ENCODE results near the gene UNC80.
A peak's percentile ranks its signal among the peaks of the same experiment; 100 is the strongest.

The UNC80 gene

DNA sequence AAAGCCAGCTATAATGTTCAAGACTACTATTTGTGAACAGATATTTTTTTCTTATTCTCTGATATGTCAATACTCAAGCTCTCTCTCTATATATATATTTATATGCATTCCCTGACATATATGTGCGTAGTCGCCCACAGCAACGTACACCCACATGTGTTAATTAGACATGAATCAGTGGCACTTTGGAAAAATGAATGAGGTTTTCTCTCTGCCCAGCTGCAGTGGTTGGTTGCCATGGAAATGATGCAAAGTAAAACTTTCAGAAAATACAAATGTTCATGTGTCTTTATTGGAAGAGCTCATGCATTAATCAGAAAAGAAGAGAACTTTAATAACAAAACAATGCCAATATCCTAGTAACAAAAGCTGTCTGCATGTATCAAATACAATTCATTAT, 34.7 kb downstream of the UNC80 start:
- DNase-seq (ENCODE audit: low read depth, low spot score) = no peak

DNA sequence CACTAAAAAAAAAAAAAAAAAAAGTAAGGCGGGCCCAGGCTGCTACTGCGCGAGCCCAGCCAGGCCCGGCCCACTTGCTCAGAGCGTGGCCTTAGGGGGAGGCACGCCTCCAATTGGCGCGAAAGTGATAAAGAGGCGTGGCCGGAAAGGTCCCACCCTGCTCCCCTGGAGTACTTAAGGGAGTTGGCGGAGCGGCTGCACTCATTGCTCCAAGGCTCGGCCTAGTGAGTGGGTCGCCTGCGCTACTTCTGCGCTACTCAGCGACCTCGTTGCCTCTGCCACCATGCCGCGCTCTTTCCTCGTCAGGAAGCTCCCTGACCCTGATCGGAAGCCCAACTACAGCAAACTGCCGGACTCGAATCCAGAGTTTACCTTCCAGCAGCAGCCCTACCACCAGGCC, 36.9 kb downstream of the UNC80 start:
- no peak for DNase-seq (ENCODE audit: low read depth, low spot score)

DNA sequence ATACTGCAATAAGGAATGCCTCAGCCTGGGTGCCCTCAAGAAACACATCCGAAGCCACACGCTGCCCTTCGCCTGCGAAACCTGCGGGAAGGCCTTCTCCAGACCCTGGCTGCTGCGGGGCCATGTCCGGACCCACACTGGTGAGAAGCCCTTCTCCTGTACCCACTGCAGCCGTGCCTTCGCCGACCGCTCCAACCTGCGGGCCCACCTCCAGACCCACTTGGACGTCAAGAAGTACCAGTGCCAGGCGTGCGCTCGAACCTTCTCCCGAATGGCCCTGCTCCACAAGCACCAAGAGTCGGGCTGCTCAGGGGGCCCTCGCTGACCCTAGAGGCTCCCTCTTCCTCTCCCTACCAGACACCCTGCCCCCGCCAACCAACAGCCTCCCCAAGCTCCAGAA, 37.6 kb downstream of the UNC80 start:
- no peak for DNase-seq (ENCODE audit: low read depth, low spot score)

DNA sequence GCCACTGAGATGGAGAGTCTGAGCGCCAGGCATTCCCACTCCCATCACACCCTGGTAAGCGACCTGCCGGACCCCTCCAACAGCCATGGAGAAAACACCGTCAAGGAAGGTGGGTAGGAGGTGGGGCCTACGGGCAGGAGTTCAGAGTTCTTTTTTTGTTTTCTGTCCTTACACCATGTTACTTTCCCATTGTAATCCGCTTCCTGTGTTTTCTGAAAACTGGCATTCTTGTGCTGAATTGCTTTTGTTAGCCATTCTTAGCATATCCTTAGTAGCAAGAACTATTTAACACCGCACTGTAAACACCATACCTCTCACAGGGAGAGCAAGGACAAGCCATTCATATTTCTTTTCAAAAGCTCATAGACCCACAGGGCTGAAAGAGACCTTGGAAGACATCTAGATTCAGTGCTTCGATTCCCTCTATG, 46.2 kb downstream of the UNC80 start:
- peak; percentile 69 for DNase-seq (ENCODE audit: low read depth, low spot score)

DNA sequence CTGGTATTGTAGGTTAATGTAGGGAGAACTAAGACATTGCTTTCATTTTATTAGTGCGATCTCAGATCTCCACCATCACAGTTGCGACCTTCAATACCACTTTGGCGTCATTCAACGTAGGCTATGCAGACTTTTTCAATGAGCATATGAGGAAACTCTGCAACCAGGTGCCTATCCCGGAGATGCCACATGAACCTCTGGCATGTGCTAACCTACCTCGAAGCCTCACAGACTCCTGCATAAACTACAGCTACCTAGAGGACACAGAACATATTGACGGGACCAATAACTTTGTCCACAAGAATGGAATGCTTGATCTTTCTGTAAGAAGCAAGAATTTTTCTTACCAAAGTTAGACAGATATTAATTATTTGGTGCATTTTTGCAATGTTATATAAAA, 47.3 kb downstream of the UNC80 start:
- DNase-seq (ENCODE audit: low read depth, low spot score) = no peak

DNA sequence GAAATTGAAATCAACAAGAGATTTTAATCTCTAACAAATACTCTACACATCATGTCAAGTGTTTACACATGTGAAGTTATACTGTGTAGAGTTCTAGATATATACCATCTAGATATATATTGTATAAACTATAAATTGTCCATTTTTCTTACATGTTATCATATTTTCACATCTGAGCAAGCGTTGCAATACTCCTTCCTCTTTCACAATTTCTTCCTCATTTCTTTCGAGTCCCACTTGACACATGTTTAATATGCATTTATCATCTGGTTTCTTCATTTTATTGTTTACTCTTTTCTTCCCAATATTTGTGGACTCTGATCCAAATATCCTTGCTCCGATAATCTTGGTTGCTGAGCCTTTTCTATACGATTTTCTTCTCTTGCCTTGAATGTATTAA, 50.2 kb downstream of the UNC80 start:
- no peak for DNase-seq (ENCODE audit: low read depth, low spot score)

DNA sequence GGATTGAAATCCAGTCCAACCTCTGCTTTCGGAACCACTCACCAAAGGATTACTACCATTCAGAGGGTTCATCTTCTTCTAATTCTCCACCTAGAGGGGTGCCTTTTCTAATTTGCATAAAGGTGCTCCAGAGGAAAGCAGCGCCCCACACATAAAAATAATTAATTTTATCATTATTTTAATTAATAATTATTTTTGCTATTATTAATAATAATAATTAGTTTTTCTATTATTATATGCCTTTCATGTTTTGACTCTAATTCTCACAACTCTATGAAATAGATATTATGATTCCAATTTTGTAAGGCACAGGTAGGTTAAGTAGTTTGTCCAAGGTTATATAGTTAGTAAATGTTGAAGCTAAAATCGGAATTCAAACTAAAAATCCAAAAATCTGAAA, 51.9 kb downstream of the UNC80 start:
- DNase-seq (ENCODE audit: low read depth, low spot score) = no peak

DNA sequence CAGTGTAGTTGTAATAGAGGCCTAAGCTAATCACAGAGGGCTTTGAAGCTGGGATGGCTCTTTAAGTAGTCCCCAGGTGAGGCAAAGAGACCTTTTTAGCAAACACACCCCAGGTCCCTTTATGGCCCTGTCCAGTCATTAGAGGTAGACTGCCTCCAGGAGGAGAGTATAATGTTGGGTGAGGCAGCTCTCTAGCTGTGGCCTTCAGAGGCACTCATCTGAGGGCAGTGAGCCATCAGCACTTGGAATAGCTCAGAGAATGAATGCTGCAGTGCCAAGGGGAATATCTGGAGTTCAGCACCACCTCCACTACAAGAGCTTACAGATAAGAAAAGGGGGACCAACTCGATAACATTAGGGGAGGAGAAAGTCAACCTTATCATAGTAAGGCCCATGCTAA, 52.8 kb downstream of the UNC80 start:
- no peak for DNase-seq (ENCODE audit: low read depth, low spot score)

DNA sequence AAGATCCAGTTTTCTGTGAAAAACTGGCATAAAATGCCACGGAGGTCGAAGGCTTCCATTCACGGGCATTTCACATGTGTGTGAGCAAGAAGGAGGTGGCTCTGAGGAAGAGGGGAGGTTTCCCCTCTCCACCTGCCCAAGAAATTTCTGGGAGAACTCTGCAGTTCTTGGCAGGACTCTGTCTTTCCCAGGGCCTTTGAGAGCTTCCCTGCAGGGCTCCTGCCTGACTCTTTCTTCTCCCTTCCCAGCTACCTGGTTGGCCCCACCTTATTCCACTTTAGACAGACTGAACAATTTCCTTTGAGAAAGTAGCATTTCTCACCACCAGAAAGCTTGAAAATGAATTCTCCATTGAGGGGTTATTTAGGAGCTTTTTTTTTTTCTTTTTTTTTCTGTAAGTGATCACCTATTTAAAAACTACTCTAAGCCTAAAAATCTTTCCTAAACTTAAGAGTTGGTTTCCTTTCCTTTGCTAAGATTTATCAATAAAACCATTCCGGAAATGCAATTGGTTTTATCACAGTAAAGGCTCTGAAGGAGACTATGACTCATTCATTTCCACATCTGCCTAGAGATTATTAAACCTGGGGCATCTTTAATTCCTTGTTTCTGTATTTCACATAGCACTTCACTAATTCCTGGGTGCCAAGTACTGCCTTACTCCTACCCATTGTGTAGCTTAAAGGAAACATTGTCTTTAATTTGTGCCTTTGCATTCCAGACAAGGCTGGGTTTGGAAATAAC, 59.3 kb downstream of the UNC80 start:
- no peak for DNase-seq (ENCODE audit: low read depth, low spot score)

DNA sequence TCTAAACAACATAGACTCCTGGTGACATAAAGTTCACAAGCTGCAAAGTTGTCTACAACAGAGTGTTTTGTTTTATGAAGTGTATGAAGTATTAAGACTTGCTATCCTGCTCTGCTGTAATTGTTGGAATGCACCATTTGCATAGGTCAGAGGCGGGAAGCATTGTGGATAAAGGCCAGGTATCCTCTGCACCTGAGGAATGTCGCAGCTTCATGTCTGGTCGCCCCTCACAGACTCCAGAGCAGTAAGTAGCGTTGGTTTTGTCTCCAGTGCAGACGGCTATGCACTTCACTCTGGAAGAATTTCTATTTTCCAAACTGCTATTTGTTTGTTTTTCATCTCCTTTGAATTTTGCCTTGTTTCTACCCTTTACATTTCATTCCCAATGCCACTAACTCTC, 63.1 kb downstream of the UNC80 start:
- peak; percentile 12 for DNase-seq (ENCODE audit: low read depth, low spot score)

DNA sequence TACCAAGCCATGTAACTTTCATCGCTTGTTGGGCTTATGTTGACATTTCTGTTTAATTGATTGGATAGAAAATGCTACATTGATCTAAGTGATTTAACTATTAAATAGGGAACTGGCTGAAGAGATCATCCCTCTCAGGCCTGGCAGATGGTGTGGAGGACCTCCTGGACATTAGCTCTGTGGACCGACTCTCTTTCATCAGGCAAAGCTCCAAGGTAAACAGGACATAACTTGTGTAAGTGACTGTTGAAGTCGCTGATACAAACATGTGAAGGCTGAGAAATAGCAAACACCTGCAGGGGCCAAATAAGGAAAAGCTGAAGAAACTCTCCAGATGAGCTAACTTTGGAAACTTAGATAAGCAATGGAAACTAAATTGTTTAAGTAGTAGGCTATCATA, 68.8 kb downstream of the UNC80 start:
- no peak for DNase-seq (ENCODE audit: low read depth, low spot score)

DNA sequence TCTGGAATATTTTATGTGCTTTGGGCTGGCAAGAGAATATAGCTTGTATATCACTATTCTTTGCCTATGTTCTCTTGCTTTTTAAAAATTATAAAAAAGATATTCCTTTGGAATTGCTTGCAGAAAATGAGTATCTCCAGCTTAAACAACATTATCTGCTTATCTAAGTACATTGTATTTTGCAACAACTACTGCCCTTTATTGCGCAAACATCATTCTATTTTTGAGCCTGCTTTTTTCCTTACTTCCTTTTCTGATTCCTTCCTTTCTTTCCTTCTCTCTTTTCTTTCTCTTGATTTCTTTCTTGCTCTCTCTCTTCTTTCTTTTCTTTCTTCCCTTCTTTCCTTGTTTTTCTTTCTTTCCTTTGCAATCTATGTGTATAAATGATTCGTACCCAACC, 74.0 kb downstream of the UNC80 start:
- DNase-seq (ENCODE audit: low read depth, low spot score) = no peak

DNA sequence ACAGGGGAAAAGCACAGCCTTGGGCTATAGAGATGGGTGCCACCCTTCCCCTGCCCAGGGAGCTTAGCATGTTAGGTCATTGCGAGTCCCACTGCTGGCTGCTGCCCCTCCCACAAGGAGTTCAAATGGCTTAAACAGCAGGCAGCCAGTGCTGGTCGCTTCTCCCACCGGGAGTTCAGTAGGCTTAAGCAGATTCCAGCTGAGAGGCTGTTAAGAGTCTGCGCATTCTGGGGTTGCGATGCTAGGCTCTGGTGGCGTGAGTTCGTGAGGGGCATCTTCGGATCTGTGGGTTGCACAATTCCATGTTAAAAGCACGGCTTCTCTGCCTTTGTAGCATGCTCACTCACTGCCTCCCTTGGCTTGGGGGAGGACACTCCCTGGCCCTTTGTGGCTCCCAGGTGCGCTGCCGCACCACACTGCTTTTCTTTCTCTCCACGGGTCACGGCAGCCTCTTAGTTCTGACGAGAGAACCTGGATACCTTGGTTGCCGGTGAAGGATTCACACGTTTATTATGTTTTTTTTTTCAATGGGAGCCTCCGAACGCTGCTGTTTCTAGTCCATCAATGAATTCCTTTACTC, 93.2 kb downstream of the UNC80 start:
- peak; percentile 60 for DNase-seq (ENCODE audit: low read depth, low spot score)

DNA sequence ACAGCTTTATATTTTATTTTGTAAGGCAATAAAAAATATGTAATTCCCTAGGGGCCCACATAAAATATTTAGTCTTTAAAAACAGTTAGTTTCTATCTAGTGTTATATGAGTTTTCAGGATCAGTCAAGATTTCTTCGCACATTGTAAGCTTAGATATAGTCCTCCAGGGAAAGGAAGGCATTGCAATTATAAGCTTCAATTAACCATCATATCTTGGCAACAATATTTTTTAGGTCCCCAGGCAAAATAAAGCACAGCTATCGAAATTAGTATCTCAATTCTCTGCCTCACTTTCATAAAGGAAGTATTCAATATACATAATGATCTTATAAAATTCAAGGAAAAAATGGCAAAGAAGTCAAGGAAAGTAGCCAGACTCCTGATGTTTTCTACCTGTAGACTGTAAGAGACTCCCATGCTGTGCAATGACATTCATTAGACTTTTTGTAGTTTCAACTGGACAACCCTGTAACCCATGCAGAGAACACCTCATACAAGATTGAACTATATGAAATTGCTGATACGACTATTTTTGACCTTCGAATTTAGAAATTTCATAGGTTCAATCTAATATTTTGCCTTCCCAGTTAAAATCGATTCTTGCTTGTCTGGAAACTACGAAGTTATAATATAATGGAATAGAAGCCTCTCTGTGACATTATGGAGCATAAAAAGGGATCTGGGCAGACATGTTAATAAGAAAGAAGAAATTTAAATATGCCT, 96.8 kb downstream of the UNC80 start:
- DNase-seq (ENCODE audit: low read depth, low spot score) = no peak

DNA sequence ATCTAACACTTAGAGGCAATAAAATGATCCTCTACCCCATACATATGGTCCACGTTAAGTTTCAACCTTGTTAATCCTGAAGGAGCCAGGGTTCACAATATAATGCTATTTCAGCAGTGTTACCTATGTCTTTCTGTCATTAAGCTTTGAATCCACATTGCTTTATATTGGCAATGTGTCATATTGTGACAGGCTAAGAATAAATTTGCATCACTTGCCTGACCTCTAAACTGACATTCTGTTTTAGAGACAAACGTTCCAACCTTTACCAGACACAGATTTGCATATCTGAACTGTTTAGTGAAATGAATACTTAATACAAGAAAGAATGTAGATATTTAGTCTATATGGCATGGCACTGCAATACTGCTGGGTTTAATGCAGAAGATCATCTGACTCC, 98.4 kb downstream of the UNC80 start:
- DNase-seq (ENCODE audit: low read depth, low spot score) = no peak

DNA sequence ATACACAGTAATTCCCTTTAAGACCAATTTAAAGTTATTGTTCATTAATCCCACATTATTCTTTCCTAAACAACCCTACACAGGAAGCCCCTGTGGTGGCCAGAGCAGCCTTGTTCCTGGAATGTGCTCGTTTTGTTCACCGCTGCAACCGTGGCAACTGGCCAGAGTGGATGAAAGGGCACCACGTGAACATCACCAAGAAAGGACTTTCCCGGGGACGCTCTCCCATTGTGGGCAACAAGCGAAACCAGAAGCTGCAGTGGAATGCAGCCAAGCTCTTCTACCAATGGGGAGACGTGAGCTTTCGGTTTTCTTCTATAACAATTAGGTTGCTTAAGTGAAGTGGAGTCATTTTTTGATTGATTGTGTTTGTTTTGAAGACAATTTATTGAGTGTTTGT, 101.0 kb downstream of the UNC80 start:
- DNase-seq (ENCODE audit: low read depth, low spot score) = peak; percentile 44

DNA sequence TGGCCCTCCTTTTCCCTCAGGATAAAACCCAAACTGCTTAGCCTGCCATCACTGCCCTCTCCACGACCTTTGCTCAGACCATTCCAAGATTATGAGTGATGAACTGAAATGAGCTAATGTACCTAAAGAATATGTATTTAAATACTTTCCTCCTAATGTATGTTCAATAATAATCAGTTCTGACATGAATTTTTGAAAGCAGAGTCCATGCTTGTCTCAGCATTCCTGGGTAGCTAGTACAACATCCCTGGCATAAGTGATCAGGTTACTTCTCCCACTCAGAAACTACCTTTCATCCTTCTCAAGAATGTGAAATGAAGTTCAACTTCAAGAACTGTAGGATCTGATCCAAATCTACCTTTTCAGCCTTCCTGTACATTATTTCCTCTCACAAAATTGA, 103.6 kb downstream of the UNC80 start:
- no peak for DNase-seq (ENCODE audit: low read depth, low spot score)

DNA sequence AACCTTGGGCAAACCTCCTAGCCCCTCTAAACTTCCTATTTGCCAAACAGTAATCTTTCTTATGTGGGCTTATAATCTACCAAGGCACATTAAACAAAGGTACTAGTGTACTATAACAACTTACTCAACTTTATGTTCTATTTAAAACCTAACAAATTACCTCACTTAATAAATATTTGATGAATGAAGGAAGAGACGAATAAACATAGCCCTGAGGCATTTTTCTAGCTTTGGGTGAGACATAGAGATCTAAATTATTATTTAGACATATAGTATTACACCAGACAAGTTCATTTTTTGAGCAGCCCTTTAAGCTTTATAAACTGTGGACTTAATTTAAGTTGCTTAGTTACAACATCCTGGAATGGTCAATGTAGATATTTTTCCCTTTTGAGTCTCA, 104.6 kb downstream of the UNC80 start:
- no peak for DNase-seq (ENCODE audit: low read depth, low spot score)

DNA sequence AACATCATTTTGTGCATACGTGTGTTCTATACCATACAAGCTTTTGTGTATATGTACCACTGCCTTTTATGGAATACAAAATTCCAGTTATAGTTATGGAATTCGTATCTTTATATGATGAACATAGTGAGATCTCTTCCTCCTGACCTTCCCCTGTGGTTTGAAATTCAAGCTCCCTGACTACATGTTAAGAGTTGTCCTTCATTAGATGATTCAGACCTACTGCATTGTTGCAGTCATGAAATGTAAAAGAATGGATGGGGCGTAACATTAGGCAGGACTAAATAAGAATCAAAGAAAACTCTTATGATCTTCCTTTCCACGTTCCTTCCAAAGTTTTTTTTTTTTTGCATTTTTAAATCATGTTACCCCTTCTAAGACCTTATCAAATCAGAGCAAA, 107.1 kb downstream of the UNC80 start:
- no peak for DNase-seq (ENCODE audit: low read depth, low spot score)

DNA sequence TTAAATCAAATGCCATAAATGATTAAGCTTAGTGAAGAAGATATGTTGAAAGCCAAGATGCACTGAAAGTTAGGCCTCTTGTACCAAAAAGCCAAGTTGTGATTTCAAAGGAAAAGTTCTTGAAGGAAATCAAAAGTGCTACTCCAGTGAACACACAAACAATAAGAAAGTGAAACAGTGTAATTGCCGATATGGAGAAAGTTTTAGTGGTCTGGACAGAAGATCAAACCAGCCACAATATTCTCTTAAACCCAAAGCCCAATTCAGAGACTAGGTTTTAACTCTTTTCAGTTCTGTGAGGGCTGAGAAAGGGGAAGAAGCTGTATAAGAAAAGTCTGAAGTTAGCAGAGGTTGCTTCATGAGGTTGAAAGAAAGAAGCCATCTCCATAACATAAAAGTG, 129.0 kb downstream of the UNC80 start:
- DNase-seq (ENCODE audit: low read depth, low spot score) = no peak

DNA sequence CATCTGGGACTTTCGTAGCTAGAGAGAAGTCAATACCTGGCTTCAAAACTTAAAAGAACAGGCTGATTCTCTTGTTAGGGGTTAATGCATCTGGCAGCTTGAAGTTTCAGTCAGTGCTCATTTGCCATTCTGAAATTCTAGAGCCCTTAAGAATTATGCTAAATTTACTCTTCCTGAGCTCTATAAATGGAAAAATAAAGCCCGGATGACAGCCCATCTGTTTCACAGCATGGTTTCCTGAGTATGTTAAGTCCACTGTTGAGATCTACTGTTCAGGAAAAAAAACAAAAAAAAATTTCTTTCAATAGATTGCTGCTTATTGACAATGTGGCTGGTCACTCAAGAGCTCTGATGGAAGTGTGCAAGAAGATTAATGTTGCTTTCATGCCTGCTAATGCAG, 129.5 kb downstream of the UNC80 start:
- DNase-seq (ENCODE audit: low read depth, low spot score) = no peak

DNA sequence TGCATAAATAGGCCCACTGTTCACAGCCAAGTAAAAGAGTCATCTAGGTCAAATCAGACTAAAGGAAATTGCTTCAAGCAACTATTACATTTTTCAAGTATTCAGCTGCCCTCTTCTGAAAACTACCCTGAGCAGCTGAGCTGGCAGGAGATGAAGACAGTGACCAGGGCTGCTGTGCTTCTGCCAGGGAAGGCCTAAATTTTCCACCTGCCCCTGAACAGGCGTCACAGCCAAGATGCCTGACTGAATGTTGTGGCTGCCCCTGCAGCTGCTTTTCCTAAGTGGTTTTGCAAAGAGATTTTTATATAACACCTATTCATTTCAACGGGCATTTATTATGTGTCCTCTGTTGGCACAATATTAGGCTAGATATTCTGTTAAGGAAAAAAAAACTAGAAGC, 134.1 kb downstream of the UNC80 start:
- DNase-seq (ENCODE audit: low read depth, low spot score) = no peak

DNA sequence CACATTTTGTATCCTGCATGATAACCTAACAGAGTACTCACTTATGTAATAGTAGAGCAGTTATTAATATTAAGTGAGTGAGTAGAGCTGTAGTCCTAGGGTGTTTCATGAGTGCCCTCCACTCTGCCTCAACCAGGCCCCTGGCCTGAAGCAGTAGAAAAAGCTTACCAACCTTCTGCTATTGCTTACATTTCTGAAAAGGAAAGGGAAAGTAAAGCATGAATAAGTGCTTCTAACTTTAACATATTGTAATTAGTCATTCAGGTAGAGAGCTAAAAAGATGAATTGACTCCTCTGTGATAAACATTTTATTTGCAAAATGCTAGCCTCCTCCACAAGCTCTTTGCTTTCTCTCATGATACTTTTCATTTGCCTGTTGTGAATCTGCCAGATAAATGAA, 136.1 kb downstream of the UNC80 start:
- no peak for DNase-seq (ENCODE audit: low read depth, low spot score)
